Fibroblast of villous mesenchyme (primary cell): ENCODE data around the gene UBE2C. TPM values are rescaled to one million over a fixed set of nuclear protein-coding genes. Genes with fewer than 3 reads are reported as not detected.
A peak's percentile ranks its signal among the peaks of the same experiment; 100 is the strongest.

Experiments
- DNase-seq: peaks from one replicate; pipeline ENCODE4 v3.0.0-alpha.2; 2010; ENCODE audit warnings: low read depth
- H3K4me3 ChIP-seq: 2 replicates; pipeline ENCODE4 v1.5.1; 2011; ENCODE audit warnings: low read depth, mild to moderate bottlenecking, low read length
- CTCF ChIP-seq: IDR thresholded peaks from 2 replicates; pipeline ENCODE4 v1.5.1; 2012; ENCODE audit warnings: low read depth, mild to moderate bottlenecking, low read length; ENCODE audit not compliant: insufficient read depth
- total RNA-seq: library from RNA; depleted of rRNA; stranded (reverse); fragments of >200 nt; gene quantifications from 2 replicates; pipeline ENCODE4 v1.2.3, GENCODE V29; 2012

UBE2C gene
- total RNA-seq, 1 donor = 26.3 TPM

GRCh38 chr20:45857882-45858216 is 45.4 kb downstream of the UBE2C start:
- no peak for DNase-seq
- H3K4me3 ChIP-seq = peak overlapping the region; percentile 81
- TF ChIP-seq CTCF = no peak

GRCh38 chr20:45859916-45860315 is 47.5 kb downstream of the UBE2C start:
- no peak overlapping the region for H3K4me3 ChIP-seq
- TF ChIP-seq CTCF = no peak
- no peak for DNase-seq

- TF ChIP-seq CTCF = no peak
- DNase-seq = peak; percentile 47
- H3K4me3 ChIP-seq = no peak overlapping the region
These were observed 48.2 kb downstream of the UBE2C start for GRCh38 chr20:45860560-45861220.

GRCh38 chr20:45861221-45862075 is 49.0 kb downstream of the UBE2C start:
- H3K4me3 ChIP-seq = no peak overlapping the region
- TF ChIP-seq CTCF = no peak

GRCh38 chr20:45863543-45864470 is 51.4 kb downstream of the UBE2C start:
- H3K4me3 ChIP-seq = no peak overlapping the region
- TF ChIP-seq CTCF = no peak
- DNase-seq = no peak

More at GRCh38 chr20:45861221-45862075, 49.0 kb downstream of the UBE2C start:
- DNase-seq = peak; percentile 22

DNA sequence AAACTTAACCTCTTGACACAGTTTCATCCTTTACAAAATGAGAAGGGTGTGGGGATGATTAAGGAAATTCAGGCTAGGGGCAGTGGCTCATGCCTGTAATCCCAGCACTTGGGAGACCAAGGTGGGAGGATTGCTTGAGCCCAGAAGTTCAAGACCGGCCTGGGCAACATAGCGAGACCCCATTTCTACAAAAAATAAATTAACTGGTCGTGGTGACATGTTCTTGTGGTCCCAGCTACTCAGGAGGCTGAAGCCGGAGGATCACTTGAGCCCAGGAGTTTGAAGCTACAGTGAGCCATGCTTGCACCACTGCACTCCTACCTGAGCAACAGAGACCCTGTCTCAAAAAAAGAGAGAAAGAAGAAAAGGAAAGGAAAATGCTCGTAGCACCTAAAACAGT is 54.0 kb downstream of the UBE2C start:
- H3K4me3 ChIP-seq = no peak overlapping the region
- TF ChIP-seq CTCF = no peak
- no peak for DNase-seq
